Naive B cell (primary cell): Measurements from ENCODE around the gene CHRNA1. TPM values are rescaled to one million over a fixed set of nuclear protein-coding genes. Genes with fewer than 3 reads are reported as not detected.

Experiments used
- ATAC-seq, 2 donors: fragments of 150-1000 bp; cut with Tn5 transposase; 2 replicates each; pipeline ENCODE4 v1.10.0; 2021; ENCODE audit warnings: low read depth in 2 of 2, mild to moderate bottlenecking in 2 of 2, moderate library complexity in 2 of 2
- DNase-seq: peaks from one replicate; pipeline ENCODE4 v3.0.0; 2022
- H3K27ac Mint-ChIP-seq, 6 donors: one replicate each; pipeline ENCODE4 v1.8.0; 2020 to 2022; ENCODE audit warnings: mild to moderate bottlenecking in 6 of 6, mixed read lengths in 6 of 6, moderate library complexity in 5 of 6, inconsistent platforms in 2 of 6
- H3K27me3 Mint-ChIP-seq, 3 donors: one replicate each; pipeline ENCODE4 v1.8.0; 2021 to 2022; ENCODE audit warnings: mixed read lengths in 3 of 3, mild to moderate bottlenecking in 1 of 3
- H3K36me3 Mint-ChIP-seq, 2 donors: one replicate each; pipeline ENCODE4 v1.8.0; 2020 to 2022; ENCODE audit warnings: mixed read lengths in 2 of 2, inconsistent platforms in 1 of 2, mild to moderate bottlenecking in 1 of 2
- H3K4me1 Mint-ChIP-seq, 3 donors: one replicate each; pipeline ENCODE4 v1.8.0; 2020 to 2022; ENCODE audit warnings: mixed read lengths in 3 of 3, inconsistent platforms in 1 of 3, mild to moderate bottlenecking in 1 of 3, moderate library complexity in 1 of 3
- H3K4me3 Mint-ChIP-seq, 8 donors: one replicate each; pipeline ENCODE4 v1.8.0; 2020 to 2022; ENCODE audit warnings: mild to moderate bottlenecking in 8 of 8, mixed read lengths in 8 of 8, moderate library complexity in 8 of 8, inconsistent platforms in 2 of 8
- H3K9me3 Mint-ChIP-seq, 7 donors: one replicate each; pipeline ENCODE4 v1.8.0; 2020 to 2022; ENCODE audit warnings: mixed read lengths in 7 of 7, mild to moderate bottlenecking in 5 of 7, inconsistent platforms in 2 of 7, moderate library complexity in 1 of 7
- polyA plus RNA-seq, 6 donors: library from polyadenylated mRNA; unstranded; fragments of 300-500 nt; fragmentation: Illumina TruSeq; gene quantifications; one replicate each; pipeline ENCODE4 v1.2.3, GENCODE V29; 2021; ENCODE audit warnings: low read depth in 6 of 6

CHRNA1 gene
- polyA plus RNA-seq, 6 donors from 2014 or later, result 0.22 to 0.45 TPM; not detected in 4

DNA sequence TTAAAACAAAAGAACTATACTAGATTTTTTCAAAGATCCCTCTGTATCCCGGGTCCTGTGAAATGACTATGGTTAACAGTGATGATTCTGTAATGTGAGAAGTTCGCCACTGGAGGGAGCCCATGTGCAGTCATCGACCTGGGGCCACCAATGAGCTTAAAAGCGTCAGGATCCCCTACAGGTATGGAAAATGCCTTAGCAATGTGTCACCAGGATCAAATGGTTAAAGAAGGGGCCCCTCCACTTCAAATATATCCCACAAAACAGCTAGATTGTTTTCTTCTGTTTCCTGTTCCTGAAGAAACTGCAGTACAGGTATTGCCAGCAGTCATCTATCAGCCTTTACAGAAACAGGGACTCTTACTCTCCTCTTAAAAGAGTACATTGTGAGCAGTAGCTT, 15.3 kb downstream of the CHRNA1 start:
- Mint-ChIP-seq H3K36me3 (no peaks in the 10 kb centered on the region), H3K9me3 (no peaks in the 10 kb centered on the region), H3K4me1 (peaks cover 24 to 45% (median 33%) of the 10 kb centered on the region in 3 donors), H3K27ac (peak overlapping the region in 3 of 6 donors; percentile 73 to 97 (median 84)), H3K27me3 (peaks cover 8 to 13% (median 11%) of the 10 kb centered on the region in 3 donors), H3K4me3 (peak overlapping the region in 1 of 8 donors; percentile 18)
- DNase-seq (peak; percentile 54), ATAC-seq (peak in 1 of 2 donors; percentile 30)

DNA sequence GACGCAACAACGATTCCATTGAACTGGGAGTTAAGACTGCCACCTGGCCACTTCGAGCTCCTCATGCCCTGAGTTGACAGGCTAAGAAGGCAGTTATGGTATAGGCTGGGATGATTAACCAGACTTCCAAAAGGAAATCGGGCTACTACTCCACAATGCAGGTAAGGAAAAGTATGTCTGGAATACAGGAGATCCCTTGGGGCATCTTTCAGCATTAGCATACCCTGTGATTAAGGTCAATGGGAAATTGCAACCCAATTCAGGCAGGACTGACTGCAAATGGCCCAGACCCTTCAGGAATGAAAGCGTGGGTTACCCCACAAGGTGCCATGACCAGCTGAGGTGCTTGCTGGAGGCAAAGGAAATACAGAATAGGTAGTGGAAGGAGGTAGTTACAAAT, 19.1 kb downstream of the CHRNA1 start:
- Mint-ChIP-seq H3K4me1 (peaks cover 5 to 12% (median 10%) of the 10 kb centered on the region in 3 donors), H3K27me3 (peaks cover 15 to 30% (median 29%) of the 10 kb centered on the region in 3 donors), H3K36me3 (no peaks in the 10 kb centered on the region), H3K27ac (no peak overlapping the region), H3K9me3 (no peaks in the 10 kb centered on the region), H3K4me3 (no peak overlapping the region)
- ATAC-seq (no peak), DNase-seq (no peak)

DNA sequence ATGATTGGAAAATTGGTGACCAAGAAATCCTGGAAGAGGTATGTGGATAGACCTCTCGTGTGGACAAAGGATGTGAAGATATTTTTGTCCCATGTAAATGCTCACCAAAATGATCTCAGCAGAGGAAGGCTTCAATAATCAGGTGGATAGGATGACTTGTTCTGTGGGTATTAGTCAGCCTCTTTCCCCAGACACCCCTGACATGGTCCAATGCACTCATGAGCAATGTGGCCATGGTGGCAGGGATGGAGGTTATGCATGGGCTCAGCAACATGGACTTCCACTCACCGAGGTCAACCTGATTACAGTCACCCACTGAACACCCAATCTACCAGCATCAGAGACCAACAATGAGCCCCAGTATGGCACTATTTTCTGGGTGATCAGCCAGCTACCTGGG, 20.2 kb downstream of the CHRNA1 start:
- no peak for ATAC-seq

DNA sequence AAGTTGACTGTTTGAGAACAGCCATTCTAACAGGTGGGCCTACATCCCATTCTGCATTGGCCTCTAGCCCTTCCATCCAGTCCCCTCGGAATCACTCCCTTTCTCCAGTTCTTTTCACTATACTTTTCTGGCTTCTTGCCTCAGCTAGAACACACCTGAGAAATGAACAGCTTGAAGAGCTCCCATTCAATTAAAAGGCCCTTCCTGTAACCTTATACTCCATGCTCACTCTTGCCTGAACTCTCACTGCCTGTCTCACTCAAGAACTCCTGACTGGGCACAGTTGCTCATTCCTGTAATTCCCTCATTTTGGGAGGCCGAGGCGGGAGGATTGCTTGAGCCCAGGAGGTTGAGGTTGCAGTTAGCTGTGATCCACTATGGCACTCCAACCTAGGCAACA, 23.6 kb downstream of the CHRNA1 start:
- peaks cover 15 to 47% (median 39%) of the 10 kb centered on the region in 3 donors for H3K27me3 Mint-ChIP-seq
- no peaks in the 10 kb centered on the region for H3K4me1 Mint-ChIP-seq
- no peak for DNase-seq
- no peaks in the 10 kb centered on the region for H3K9me3 Mint-ChIP-seq
- no peaks in the 10 kb centered on the region for H3K36me3 Mint-ChIP-seq
- H3K27ac Mint-ChIP-seq, result no peak overlapping the region
- no peak overlapping the region for H3K4me3 Mint-ChIP-seq
- ATAC-seq, result no peak

More for the DNA sequence above, 20.2 kb downstream of the CHRNA1 start:
- Mint-ChIP-seq H3K36me3 (no peaks in the 10 kb centered on the region), H3K9me3 (no peaks in the 10 kb centered on the region), H3K4me3 (no peak overlapping the region), H3K27me3 (peaks cover 19 to 35% (median 33%) of the 10 kb centered on the region in 3 donors), H3K4me1 (peaks cover 0 to 3% (median 0%) of the 10 kb centered on the region in 3 donors), H3K27ac (no peak overlapping the region)
- DNase-seq, result no peak

DNA sequence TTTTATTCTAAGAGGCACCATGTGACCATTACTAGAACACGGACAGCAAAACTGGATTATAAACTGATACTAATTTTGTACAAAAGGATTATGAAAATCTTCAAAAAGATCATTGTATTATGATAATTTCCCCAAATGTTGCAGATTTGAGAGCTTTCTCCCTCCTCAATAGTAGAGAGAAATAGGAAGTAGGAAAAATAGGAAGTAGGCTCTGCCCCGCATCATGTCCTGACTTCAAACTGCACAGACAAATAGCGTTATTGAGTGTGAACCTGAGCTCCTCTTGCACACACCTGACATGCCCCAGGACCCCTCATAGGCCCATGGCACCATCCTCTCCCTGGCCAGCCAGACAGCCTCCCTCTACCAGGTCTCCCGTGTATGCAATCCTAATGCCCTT, 25.4 kb downstream of the CHRNA1 start:
- Mint-ChIP-seq H3K36me3 (no peaks in the 10 kb centered on the region), H3K27ac (no peak overlapping the region), H3K27me3 (peaks cover 18 to 58% (median 53%) of the 10 kb centered on the region in 3 donors), H3K9me3 (no peaks in the 10 kb centered on the region), H3K4me3 (no peak overlapping the region), H3K4me1 (no peaks in the 10 kb centered on the region)
- DNase-seq (no peak), ATAC-seq (no peak)

DNA sequence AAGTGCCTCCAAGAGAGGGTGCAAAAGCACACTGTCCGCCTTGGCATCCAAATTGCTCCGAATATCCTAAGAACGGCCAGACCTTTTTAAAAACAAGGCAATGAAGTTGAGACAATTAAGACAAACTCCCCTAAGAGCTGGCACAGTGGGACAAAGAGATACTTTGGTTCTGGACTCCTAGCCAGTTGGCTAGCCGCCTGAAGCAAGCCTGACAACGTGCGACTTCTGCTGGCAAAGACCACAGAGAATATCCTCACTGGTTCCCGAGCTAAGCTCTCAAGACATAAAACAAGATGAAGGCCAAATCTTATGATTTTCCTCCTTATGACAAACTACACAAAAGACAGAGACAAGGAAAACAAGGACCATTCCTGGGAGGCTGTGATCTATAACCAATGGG, 32.7 kb downstream of the CHRNA1 start:
- Mint-ChIP-seq H3K36me3 (no peaks in the 10 kb centered on the region), H3K9me3 (peaks cover 0 to 2% (median 0%) of the 10 kb centered on the region in 7 donors), H3K27ac (no peak overlapping the region), H3K4me1 (peaks cover 10 to 13% (median 12%) of the 10 kb centered on the region in 3 donors), H3K4me3 (no peak overlapping the region), H3K27me3 (peaks cover 48 to 87% (median 79%) of the 10 kb centered on the region in 3 donors)
- no peak for DNase-seq
- no peak for ATAC-seq

DNA sequence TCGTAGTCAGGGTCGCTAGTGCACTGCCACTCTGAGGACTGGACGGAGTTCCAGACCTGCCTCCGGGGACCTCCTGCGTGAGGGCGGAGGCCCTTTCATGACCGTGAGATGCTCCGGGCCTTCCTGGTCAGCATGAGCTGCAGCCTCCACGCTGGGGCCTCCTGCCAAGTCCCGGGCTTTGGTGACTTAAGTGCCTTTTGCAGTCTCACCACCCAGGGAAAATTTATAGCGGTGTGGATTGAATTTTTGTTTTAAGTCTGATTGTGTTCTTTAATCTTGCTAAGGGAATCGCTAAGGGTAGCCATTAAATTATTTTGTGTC, 33.6 kb downstream of the CHRNA1 start:
- Mint-ChIP-seq H3K27ac (no peak overlapping the region), H3K4me1 (peaks cover 10 to 13% (median 12%) of the 10 kb centered on the region in 3 donors), H3K9me3 (peaks cover 0 to 2% (median 0%) of the 10 kb centered on the region in 7 donors), H3K4me3 (peak overlapping the region in 6 of 8 donors; percentile 26 to 87 (median 78)), H3K36me3 (no peaks in the 10 kb centered on the region), H3K27me3 (peaks cover 51 to 92% (median 87%) of the 10 kb centered on the region in 3 donors)
- no peak for ATAC-seq
- DNase-seq, result no peak

DNA sequence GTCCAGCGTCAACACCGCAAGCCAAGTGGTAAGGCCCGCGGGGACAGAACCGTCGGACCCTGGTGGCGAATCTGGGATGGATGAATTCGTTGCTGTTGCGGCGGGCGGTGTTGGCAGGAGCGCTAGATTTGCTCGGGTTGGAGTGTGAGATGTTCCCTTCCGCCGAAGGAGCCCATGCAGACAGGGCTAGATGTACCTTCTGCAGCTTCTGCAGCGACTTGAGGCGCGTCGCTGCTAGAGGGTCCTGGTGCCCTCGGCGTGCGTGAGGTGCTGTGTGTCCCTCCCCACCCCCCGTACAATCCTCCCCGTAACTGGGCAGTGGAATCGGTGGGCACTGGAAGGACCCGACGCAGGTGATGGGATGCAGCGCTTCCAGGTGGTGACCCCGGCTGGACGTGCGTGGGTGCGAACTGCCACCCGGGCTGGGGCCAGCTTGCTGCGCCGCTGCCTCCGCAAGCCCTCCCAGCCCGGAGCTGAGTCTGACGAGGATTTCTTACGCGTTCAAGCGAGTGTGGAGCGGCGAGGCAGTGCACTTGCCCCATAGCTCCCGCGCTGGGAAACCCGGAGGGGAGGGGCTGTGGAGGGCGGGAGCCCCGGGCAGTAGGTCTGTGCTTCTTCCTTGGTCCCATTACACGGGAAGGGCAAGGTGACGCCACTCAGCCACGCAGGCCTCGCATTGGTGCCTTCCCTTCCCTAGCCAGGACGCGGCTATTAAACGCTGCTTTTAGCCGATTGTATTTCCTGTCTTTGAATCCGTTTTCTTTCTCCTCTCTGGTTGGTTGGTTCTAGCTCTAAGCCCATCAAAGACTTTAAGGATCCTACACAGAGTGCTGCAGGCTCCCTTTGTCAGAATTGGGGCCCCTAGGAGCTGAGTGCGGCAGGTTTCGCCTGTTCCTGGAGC, 34.2 kb downstream of the CHRNA1 start:
- peaks cover 0 to 2% (median 0%) of the 10 kb centered on the region in 7 donors for H3K9me3 Mint-ChIP-seq
- no peaks in the 10 kb centered on the region for H3K36me3 Mint-ChIP-seq
- H3K4me3 Mint-ChIP-seq, result peak overlapping the region; percentile 39 to 87 (median 80)
- ATAC-seq, result peak; percentile 54
- peaks cover 52 to 87% (median 85%) of the 10 kb centered on the region in 3 donors for H3K27me3 Mint-ChIP-seq
- peaks cover 10 to 13% (median 12%) of the 10 kb centered on the region in 3 donors for H3K4me1 Mint-ChIP-seq
- H3K27ac Mint-ChIP-seq, result peak overlapping the region in 1 of 6 donors; percentile 64
- no peak for DNase-seq

DNA sequence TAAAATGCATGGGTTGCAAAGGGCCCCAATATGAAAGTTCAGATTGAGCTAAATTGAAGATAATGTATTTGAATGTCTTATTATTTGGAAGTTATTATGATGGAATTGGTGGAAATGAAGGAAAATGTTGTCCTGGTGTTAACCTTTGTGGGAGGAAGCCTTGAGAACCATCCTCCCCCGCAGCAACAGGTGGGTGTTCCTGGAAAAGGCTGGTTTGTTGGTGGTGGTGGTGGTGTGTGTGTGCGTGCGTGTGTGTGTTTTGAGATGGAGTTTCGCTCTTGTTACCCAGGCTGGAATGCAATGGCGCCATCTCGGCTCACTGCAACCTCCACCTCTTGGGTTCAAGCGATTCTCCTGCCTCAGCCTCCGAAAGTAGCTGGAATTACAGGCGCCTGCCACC, 36.2 kb downstream of the CHRNA1 start:
- Mint-ChIP-seq H3K27ac (no peak overlapping the region), H3K36me3 (no peaks in the 10 kb centered on the region), H3K9me3 (peaks cover 0 to 2% (median 0%) of the 10 kb centered on the region in 7 donors), H3K4me3 (peak overlapping the region in 1 of 8 donors; percentile 25), H3K27me3 (peaks cover 56 to 85% (median 74%) of the 10 kb centered on the region in 3 donors), H3K4me1 (peaks cover 10 to 13% (median 12%) of the 10 kb centered on the region in 3 donors)
- ATAC-seq (no peak), DNase-seq (no peak)

DNA sequence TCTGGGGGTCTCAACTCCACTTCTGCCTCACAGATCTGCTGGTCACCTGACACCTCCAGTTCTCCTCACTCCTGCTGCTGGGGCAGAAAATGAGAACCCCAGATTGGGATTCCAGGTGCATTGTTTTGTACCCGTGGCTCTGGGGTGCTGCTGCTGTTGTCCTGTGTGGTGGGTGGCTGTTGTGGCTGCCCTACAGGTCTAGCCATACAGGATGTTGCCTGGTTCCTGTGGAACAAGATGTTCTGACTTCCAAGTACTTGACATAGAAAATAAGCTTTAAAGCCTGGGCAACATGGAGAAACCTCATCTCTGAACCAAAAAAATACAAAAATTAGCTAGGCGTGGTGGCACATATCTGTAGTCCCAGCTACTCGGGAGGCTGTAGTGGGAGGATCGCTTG, 38.1 kb downstream of the CHRNA1 start:
- Mint-ChIP-seq H3K4me3 (no peak overlapping the region), H3K27me3 (peaks cover 52 to 75% (median 65%) of the 10 kb centered on the region in 3 donors), H3K9me3 (peaks cover 0 to 4% (median 1%) of the 10 kb centered on the region in 7 donors), H3K4me1 (peaks cover 10 to 13% (median 12%) of the 10 kb centered on the region in 3 donors), H3K27ac (no peak overlapping the region), H3K36me3 (peaks cover 0 to 5% of the 10 kb centered on the region in 2 donors)
- no peak for ATAC-seq
- DNase-seq, result no peak

DNA sequence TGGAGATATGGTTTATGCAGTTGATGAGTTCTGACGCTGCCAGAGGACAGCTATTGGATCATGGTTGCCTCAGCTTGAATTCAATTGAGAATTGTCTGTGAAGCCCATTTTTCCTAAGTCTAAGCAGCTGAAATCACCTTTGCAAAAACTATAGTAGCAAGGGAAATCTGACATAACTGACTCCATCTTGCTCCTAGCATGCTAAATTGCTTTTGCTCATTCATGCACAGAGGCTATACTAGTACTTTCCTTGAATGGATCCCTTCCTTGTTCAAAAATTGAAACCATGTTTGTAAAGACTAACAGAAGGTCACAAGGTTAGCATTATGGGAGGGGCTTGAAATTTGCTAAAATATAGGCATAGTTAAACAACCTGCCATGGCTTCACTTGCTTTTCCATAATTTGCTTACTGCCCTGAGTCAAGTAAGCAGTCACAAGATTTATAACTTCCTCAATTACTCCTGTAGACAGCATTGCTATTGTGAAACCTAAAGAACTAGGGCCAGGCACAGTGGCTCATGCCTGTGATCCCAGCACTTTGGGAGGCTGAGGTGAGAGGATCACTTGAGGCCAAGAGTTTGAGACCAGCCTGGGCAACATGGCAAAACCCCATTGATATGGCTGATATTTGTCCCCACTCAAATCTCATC, 41.2 kb downstream of the CHRNA1 start:
- Mint-ChIP-seq H3K27ac (no peak overlapping the region), H3K27me3 (peaks cover 43 to 53% (median 48%) of the 10 kb centered on the region in 3 donors), H3K4me1 (no peaks in the 10 kb centered on the region), H3K4me3 (no peak overlapping the region), H3K36me3 (peaks cover 0 to 10% of the 10 kb centered on the region in 2 donors), H3K9me3 (peaks cover 0 to 8% (median 5%) of the 10 kb centered on the region in 7 donors)
- DNase-seq (no peak), ATAC-seq (no peak)

DNA sequence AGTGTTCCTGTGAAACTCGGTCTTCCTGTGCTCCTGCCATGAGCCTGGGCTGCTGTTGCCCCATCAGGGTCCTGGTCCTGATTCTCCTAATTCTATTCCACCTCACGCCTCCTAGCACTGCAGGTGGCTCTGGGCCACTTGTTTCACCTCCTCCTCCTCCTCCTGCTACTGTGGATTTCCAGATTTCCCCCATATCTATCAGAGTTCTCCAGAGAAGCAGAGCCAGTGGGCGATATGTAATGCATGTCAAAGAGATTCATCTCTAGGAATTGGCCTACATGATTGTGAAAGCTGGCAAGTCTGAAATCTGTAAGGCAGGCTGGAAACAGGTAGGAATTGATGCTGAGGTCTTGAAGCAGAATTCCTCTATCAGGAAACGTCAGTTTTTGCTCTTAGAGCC, 45.3 kb downstream of the CHRNA1 start:
- ATAC-seq (no peak), DNase-seq (no peak)
- H3K9me3 Mint-ChIP-seq, result peaks cover 0 to 8% (median 5%) of the 10 kb centered on the region in 7 donors
- H3K4me1 Mint-ChIP-seq, result no peaks in the 10 kb centered on the region
- peak overlapping the region in 1 of 6 donors; percentile 4 for H3K27ac Mint-ChIP-seq
- no peak overlapping the region for H3K4me3 Mint-ChIP-seq
- H3K27me3 Mint-ChIP-seq, result peaks cover 30 to 38% (median 34%) of the 10 kb centered on the region in 3 donors
- peaks cover 0 to 10% of the 10 kb centered on the region in 2 donors for H3K36me3 Mint-ChIP-seq

DNA sequence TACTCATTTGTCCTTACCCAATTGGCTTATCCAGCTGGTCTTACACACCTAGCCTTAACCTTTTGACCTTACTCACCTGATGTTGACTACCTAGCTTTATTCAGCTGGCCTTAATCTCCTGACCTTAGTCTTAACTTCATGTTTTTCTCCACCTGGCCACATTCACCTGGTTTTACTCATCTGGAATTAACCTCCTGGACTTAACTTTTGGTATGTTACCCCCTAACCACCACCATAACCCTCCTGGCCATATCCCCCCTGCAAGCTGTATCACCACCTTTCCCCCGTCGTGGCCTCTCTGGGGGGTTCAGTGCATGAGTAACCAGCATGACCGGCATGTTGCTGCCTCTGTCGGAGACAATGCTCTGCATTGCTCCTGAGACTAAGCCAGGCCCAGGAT, 45.7 kb downstream of the CHRNA1 start:
- no peak for ATAC-seq
- Mint-ChIP-seq H3K9me3 (peaks cover 0 to 8% (median 5%) of the 10 kb centered on the region in 7 donors), H3K4me1 (no peaks in the 10 kb centered on the region), H3K36me3 (peaks cover 0 to 10% of the 10 kb centered on the region in 2 donors), H3K27ac (no peak overlapping the region), H3K27me3 (peaks cover 26 to 36% (median 30%) of the 10 kb centered on the region in 3 donors), H3K4me3 (no peak overlapping the region)
- no peak for DNase-seq
